Panc1 (cell line): ENCODE data around the gene SLC7A11.

Experiments
- POLR2AphosphoS5 ChIP-seq: IDR thresholded peaks from 2 replicates; pipeline ENCODE4 v1.6.1; 2012; ENCODE audit warnings: mild to moderate bottlenecking, low read depth, low read length, moderate library complexity
- REST ChIP-seq, 2 experiments: IDR thresholded peaks; 2 replicates each; pipeline ENCODE4 v1.6.1; 2011 to 2012; ENCODE audit warnings: low read depth in 2 of 2, control low read depth in 1 of 2, low read length in 1 of 2, mild to moderate bottlenecking in 1 of 2, moderate library complexity in 1 of 2; ENCODE audit not compliant: insufficient read depth in 1 of 2
- SIN3A ChIP-seq: IDR thresholded peaks from 2 replicates; pipeline ENCODE4 v1.6.1; 2012; ENCODE audit warnings: low read depth, mild to moderate bottlenecking, low read length, moderate library complexity, borderline replicate concordance; ENCODE audit not compliant: insufficient read depth
- TF ChIP-seq, protein P1 (sequence below): fragments of 450-650 bp; IDR thresholded peaks from 2 replicates; pipeline ENCODE4 v1.5.1; 2017; ENCODE audit warnings: mild to moderate bottlenecking

- TF ChIP-seq, protein P1, sequence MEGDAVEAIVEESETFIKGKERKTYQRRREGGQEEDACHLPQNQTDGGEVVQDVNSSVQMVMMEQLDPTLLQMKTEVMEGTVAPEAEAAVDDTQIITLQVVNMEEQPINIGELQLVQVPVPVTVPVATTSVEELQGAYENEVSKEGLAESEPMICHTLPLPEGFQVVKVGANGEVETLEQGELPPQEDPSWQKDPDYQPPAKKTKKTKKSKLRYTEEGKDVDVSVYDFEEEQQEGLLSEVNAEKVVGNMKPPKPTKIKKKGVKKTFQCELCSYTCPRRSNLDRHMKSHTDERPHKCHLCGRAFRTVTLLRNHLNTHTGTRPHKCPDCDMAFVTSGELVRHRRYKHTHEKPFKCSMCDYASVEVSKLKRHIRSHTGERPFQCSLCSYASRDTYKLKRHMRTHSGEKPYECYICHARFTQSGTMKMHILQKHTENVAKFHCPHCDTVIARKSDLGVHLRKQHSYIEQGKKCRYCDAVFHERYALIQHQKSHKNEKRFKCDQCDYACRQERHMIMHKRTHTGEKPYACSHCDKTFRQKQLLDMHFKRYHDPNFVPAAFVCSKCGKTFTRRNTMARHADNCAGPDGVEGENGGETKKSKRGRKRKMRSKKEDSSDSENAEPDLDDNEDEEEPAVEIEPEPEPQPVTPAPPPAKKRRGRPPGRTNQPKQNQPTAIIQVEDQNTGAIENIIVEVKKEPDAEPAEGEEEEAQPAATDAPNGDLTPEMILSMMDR = no peak
- TF ChIP-seq REST (IDR thresholded peaks at IDR 0.05; ENCODE audit: insufficient read depth in 1 of 2, low read depth in 2 of 2, low read length in 1 of 2) (no peak), SIN3A (no peak), POLR2AphosphoS5 (no peak)
Measured at GRCh38 chr4:138275963-138276621, 33.9 kb upstream of the SLC7A11 start.
